ENCODE data around the gene RAB13. TPM values are rescaled to one million over a fixed set of nuclear protein-coding genes. Genes with fewer than 3 reads are reported as not detected.

Gene RAB13
- total and polyA plus RNA-seq, 2 of the 13 experiments (the other 11 are each of a cell fraction or from before 2014, with no cell fraction given) = 15.9 to 24.7 TPM

DNA sequence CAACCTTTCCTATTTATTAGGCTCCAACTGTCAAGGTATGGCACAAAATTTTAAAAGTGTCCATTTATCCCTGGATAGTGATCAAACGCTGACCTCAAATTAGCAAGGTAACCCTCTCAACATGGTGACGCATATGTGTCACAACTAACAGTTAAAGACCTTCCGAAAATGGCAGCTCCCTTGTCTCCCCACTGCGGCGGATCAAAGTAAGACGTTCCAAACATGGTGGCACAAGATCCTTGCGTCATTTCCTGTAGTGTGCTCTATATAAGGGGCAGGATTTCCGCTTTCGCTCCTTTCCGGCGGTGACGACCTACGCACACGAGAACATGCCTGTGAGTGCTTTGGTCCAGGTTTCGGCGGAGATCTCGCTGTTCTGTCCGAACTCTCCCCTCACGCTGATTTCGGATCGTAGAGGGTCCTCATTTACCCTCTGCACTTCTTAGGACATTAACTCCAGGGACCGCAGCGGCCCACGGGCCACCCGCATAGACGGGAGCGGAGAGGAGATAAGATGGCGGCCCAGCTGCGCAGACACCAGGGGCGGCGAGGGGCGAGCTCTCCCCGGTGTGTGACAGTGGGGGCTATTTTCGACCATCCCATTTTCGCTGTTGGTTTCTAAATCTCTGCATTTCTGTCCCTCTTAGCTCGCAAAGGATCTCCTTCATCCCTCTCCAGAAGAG is 4.5 kb upstream of the RAB13 start, which contains the start of gene RPS27 (continued):
- TF ChIP-seq, protein P1, sequence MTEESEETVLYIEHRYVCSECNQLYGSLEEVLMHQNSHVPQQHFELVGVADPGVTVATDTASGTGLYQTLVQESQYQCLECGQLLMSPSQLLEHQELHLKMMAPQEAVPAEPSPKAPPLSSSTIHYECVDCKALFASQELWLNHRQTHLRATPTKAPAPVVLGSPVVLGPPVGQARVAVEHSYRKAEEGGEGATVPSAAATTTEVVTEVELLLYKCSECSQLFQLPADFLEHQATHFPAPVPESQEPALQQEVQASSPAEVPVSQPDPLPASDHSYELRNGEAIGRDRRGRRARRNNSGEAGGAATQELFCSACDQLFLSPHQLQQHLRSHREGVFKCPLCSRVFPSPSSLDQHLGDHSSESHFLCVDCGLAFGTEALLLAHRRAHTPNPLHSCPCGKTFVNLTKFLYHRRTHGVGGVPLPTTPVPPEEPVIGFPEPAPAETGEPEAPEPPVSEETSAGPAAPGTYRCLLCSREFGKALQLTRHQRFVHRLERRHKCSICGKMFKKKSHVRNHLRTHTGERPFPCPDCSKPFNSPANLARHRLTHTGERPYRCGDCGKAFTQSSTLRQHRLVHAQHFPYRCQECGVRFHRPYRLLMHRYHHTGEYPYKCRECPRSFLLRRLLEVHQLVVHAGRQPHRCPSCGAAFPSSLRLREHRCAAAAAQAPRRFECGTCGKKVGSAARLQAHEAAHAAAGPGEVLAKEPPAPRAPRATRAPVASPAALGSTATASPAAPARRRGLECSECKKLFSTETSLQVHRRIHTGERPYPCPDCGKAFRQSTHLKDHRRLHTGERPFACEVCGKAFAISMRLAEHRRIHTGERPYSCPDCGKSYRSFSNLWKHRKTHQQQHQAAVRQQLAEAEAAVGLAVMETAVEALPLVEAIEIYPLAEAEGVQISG (CRISPR knock-in tag; IDR thresholded peaks at IDR 0.05) = peak; percentile 95
- peak; percentile 99 for TF ChIP-seq ELF4 (CRISPR knock-in tag; IDR thresholded peaks at IDR 0.05; ENCODE audit: borderline replicate concordance)
- TF ChIP-seq KLF9 (CRISPR knock-in tag; IDR thresholded peaks at IDR 0.05; ENCODE audit: low read depth) = 0 out of 2 replicates have a peak, but pooled peaks have one; percentile 61
- TF ChIP-seq, protein P2, sequence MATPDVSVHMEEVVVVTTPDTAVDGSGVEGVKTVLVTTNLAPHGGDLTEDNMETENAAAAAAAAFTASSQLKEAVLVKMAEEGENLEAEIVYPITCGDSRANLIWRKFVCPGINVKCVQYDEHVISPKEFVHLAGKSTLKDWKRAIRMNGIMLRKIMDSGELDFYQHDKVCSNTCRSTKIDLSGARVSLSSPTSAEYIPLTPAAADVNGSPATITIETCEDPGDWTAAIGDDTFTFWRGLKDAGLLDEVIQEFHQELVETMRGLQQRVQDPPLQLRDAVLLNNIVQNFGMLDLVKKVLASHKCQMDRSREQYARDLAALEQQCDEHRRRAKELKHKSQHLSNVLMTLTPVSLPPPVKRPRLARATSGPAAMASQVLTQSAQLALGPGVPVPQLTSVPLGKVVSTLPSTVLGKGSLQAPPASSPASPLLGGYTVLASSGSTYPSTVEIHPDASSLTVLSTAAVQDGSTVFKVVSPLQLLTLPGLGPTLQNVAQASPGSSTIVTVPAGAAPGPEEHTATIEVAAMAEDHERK (CRISPR knock-in tag; IDR thresholded peaks at IDR 0.05; ENCODE audit: low read depth) = peak; percentile 26; the same call in 1 of the 2 replicates
- TF ChIP-seq, protein P3, sequence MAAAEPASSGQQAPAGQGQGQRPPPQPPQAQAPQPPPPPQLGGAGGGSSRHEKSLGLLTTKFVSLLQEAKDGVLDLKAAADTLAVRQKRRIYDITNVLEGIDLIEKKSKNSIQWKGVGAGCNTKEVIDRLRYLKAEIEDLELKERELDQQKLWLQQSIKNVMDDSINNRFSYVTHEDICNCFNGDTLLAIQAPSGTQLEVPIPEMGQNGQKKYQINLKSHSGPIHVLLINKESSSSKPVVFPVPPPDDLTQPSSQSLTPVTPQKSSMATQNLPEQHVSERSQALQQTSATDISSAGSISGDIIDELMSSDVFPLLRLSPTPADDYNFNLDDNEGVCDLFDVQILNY (CRISPR knock-in tag; conservative IDR thresholded peaks at IDR 0.05) = peak; percentile 63; the same call in 1 of the 2 replicates
- TF ChIP-seq SRF (IDR thresholded peaks at IDR 0.05; ENCODE audit: low read depth, low read length) = peak; percentile 74; the same call in 1 of the 2 replicates
- TF ChIP-seq, protein P4, sequence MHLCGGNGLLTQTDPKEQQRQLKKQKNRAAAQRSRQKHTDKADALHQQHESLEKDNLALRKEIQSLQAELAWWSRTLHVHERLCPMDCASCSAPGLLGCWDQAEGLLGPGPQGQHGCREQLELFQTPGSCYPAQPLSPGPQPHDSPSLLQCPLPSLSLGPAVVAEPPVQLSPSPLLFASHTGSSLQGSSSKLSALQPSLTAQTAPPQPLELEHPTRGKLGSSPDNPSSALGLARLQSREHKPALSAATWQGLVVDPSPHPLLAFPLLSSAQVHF (CRISPR knock-in tag; IDR thresholded peaks at IDR 0.05) = no peak
- peak; percentile 29 for TF ChIP-seq ZNF652 (CRISPR knock-in tag; IDR thresholded peaks at IDR 0.05; ENCODE audit: borderline replicate concordance, low read depth)
- TF ChIP-seq, protein P5, sequence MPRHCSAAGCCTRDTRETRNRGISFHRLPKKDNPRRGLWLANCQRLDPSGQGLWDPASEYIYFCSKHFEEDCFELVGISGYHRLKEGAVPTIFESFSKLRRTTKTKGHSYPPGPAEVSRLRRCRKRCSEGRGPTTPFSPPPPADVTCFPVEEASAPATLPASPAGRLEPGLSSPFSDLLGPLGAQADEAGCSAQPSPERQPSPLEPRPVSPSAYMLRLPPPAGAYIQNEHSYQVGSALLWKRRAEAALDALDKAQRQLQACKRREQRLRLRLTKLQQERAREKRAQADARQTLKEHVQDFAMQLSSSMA (CRISPR knock-in tag; IDR thresholded peaks at IDR 0.05) = peak; percentile 100
- TF ChIP-seq ZNF549 (CRISPR knock-in tag; IDR thresholded peaks at IDR 0.05) = no peak
- TF ChIP-seq KMT2A (CRISPR knock-in tag; IDR thresholded peaks at IDR 0.05) = peak; percentile 72; the same call in 1 of the 2 replicates
- TF ChIP-seq FOXK2 (IDR thresholded peaks at IDR 0.05) = peak; percentile 7; the same call in 1 of the 2 replicates
- TF ChIP-seq, protein P6, sequence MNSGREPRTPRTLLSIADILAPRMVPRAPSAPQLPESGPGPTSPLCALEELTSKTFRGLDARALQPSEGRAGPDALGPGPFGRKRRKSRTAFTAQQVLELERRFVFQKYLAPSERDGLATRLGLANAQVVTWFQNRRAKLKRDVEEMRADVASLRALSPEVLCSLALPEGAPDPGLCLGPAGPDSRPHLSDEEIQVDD (CRISPR knock-in tag; IDR thresholded peaks at IDR 0.05; ENCODE audit: borderline replicate concordance) = no peak
- peak; percentile 81 for TF ChIP-seq FOXC1 (CRISPR knock-in tag; IDR thresholded peaks at IDR 0.05; ENCODE audit: borderline replicate concordance)
- TF ChIP-seq MXD4 (CRISPR knock-in tag; IDR thresholded peaks at IDR 0.05) = no peak
- TF ChIP-seq, protein P7, sequence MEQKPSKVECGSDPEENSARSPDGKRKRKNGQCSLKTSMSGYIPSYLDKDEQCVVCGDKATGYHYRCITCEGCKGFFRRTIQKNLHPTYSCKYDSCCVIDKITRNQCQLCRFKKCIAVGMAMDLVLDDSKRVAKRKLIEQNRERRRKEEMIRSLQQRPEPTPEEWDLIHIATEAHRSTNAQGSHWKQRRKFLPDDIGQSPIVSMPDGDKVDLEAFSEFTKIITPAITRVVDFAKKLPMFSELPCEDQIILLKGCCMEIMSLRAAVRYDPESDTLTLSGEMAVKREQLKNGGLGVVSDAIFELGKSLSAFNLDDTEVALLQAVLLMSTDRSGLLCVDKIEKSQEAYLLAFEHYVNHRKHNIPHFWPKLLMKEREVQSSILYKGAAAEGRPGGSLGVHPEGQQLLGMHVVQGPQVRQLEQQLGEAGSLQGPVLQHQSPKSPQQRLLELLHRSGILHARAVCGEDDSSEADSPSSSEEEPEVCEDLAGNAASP (CRISPR knock-in tag; IDR thresholded peaks at IDR 0.05; ENCODE audit: borderline replicate concordance) = peak; percentile 65
- TF ChIP-seq ELF1 (CRISPR knock-in tag; IDR thresholded peaks at IDR 0.05) = peak; percentile 97
- no peak for TF ChIP-seq ATRX (CRISPR knock-in tag; IDR thresholded peaks at IDR 0.05; ENCODE audit: borderline replicate concordance)
- peak; percentile 89; the same call in 1 of the 2 replicates for TF ChIP-seq DR1 (CRISPR knock-in tag; IDR thresholded peaks at IDR 0.05)
- peak; percentile 50 for TF ChIP-seq FOXO1 (CRISPR knock-in tag; IDR thresholded peaks at IDR 0.05)
- TF ChIP-seq ZFY (CRISPR knock-in tag; IDR thresholded peaks at IDR 0.05) = peak; percentile 92
- no peak for TF ChIP-seq RORA (CRISPR knock-in tag; IDR thresholded peaks at IDR 0.05)
